GM21515 (cell line): ENCODE measurements around the gene SIAH2.
"Not testable (repeated sequence)": the region's sequence is repeated elsewhere in the genome, so short reads cannot be mapped to it uniquely, and the experiment has no call there.

Experiments used
- ATAC-seq: cut with Tn5 transposase; IDR thresholded peaks from one replicate; pipeline ENCODE4 v1.9.1; 2021; ENCODE audit not compliant: unreplicated experiment

The SIAH2 gene, protein sequence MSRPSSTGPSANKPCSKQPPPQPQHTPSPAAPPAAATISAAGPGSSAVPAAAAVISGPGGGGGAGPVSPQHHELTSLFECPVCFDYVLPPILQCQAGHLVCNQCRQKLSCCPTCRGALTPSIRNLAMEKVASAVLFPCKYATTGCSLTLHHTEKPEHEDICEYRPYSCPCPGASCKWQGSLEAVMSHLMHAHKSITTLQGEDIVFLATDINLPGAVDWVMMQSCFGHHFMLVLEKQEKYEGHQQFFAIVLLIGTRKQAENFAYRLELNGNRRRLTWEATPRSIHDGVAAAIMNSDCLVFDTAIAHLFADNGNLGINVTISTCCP

GRCh38 chr3:150763122-150763840 is at the start of gene SIAH2:
SIAH2 (minus strand) TSS chr3:150763169; CDS start chr3:150762849, 320 bp downstream.
- peak; percentile 63 for ATAC-seq

- no peak for ATAC-seq
Measured at GRCh38 chr3:150811984-150812383, 49.0 kb upstream of the SIAH2 start.

GRCh38 chr3:150810641-150811040 is 47.7 kb upstream of the SIAH2 start:
- no peak for ATAC-seq

DNA sequence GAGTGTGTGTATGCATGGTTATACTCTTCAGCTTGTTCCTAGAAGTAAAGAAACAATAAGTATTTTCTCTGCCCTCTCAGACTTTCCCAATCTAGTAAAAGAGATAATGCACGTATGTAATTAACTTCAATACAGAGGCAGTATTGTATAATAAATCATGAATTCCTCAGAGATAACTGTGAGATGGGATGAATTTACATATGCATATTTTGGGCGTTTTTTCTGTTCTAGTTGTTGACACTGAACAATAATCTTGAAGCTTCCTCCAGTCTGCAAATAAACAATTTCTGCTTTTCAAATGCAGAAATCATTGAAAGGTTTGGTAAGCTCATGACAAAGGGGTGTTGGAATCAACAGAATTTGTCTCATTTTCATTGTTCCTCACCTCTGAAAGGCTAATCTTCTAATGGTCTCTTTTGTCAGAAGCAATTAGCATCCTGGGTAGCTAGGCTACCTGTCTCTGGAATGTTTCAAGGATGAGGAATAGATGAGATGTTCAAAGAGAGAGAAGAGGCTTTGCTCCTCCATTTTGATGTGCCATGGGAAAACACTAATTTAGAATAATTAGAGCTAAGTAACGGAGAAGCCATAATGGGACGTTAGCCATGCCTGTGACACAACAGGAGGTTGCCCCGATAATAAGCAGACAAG is 43.3 kb upstream of the SIAH2 start:
- no peak for ATAC-seq

DNA sequence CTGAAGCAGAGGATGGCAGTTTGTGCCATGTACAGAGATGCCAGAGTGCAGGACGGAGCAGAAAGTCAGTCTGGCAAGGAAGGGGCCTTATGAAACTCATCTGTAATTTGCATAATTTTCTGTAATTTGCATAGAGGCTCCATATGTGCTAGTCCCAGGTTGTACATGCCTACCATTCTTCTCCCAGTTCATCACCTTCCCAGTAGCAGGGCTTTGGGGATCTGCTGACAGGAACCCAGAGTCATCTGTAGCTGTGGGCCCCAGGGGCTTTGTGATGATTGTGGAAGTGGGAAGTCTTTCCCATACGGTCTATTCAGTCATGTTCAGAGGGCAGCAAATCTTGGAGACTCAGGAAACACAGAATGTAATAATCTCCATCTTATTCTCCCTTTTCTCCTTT is 42.4 kb upstream of the SIAH2 start:
- no peak for ATAC-seq

GRCh38 chr3:150803440-150803985 is 40.5 kb upstream of the SIAH2 start:
- ATAC-seq = no peak

DNA sequence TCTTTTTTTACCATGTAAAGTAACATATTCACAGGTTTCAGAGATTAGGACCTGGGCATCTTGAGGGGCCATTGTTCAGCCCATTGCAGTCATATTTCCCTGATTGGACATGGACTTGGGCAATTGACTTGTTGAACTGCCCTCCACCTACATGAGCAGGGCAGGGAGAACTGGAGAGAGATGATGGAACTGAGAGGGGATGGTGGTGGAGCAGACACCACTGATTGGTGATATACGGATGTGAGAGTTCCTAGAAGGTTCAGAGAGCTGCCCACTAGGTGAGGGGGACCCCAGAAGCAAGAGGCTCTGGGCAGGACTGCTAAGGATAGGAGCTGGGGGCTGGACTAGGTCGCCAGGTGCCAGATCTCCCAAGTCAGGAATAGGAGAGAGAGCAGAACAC is 37.8 kb upstream of the SIAH2 start:
- ATAC-seq = no peak

- ATAC-seq = no peak
Measured at GRCh38 chr3:150798122-150798618, 35.2 kb upstream of the SIAH2 start.

- ATAC-seq = no peak
Measured at GRCh38 chr3:150797155-150797554, 34.2 kb upstream of the SIAH2 start.

DNA sequence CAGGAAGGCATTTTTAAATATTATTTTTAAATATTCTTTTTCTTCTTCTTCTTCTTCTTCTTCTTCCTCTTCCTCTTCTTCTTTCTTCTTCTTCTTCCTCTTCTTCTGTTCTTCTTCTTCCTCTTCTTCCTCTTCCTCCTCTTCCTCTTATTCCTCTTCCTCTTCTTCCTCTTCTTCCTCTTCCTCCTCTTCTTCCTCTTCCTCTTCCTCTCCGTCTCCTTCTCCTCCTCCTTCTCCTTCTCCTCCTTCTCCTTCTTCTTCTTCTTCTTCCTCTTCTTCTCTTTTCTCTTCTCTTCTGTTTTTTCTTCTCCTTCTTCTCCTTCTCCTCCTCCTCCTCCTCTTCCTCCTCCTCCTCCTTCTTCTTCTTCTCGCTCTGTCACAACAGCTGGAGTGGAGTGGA is 33.6 kb upstream of the SIAH2 start:
- not testable (repeated sequence) for ATAC-seq

GRCh38 chr3:150793641-150794040 is 30.7 kb upstream of the SIAH2 start:
- no peak for ATAC-seq

GRCh38 chr3:150790629-150791028 is 27.7 kb upstream of the SIAH2 start:
- no peak for ATAC-seq

GRCh38 chr3:150789451-150789850 is 26.5 kb upstream of the SIAH2 start:
- no peak for ATAC-seq

DNA sequence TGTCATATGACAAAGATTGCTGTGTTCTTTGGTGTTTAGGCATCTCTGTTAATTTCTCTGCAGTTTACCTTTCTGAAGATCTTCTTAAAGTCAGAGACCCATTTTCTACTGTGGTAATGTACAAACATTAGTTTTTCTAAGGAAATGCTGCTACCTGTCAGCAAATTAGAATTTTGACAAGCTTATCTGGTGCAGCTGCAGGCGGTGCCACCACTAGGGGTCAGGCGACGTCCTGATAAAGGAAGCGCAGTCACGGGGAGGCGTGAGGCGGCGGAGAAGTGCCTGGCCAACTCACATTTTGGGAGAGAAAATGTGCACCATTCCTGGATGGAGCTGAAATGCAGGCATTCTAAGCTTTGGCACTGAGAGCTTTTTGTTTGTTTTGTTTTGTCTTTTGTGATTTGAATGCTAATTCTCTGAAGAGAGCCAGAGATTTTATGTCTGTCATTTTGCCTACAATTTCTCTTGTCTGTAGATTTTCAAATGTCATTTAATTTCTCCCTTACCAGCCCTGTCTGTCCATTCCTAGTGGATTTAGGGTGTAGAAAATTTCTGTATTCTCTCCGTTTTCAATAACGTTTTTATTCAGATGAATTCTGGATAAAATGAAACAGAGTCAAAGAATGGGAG is 24.9 kb upstream of the SIAH2 start:
- no peak for ATAC-seq

DNA sequence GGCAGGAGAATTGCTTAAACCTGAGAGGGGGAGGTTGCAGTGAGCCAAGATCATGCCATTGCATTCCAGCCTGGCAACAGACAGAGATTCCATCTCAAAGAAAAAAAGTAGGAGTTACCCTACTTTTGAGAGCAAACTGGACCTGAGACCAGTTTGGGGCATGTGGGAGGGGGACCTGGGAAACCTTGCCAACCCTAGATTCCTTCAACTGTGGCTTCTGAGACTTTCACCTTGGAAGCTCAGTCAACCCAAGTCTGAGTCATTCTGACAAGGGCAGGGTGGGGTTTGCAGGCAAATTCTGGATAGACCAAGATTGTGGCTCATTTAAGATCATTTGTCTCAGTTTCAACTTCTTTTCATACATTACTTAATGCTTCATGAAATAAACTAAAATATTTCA is 23.8 kb upstream of the SIAH2 start:
- ATAC-seq = no peak

GRCh38 chr3:150784747-150785125 is 21.8 kb upstream of the SIAH2 start:
- ATAC-seq = no peak

DNA sequence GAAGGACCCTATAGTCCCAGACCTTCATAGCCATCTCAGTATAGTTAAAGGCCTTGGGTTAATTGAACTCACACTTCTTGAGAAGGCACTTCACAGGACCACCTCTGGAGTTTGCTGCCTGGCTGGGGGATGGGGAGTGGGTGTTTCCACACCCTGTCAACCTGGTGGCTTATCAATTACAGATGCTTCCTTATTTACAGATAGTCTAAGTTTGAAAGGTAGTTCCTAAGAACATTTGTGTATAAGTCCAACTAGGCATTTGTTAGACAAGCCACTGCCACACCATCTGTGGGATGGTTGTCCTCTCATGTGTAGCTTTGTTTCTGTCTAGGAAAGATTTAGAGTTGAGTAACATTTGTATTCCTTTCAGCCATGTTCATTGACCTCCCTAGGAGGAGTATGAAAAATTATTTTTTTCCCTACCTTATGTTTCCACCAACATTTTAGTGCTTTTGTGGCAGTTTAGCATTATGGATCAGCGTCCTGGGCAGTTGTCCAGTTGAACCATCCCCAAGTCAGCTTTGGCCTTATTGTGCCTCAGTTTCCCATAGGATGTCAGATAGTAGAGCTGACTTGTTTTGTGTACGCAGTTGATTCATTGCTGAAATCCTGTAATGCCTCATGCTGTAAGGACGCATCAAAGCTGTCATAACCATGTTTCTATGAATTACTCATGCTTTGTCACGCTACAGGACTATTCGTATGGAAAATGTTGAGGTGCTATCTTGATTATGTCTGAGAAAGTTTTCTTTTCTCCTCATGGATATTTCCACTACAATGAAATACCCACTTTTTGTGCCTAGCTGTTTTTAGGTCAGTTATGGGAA is 21.2 kb upstream of the SIAH2 start:
- ATAC-seq = peak; percentile 53

GRCh38 chr3:150783316-150783715 is 20.3 kb upstream of the SIAH2 start:
- no peak for ATAC-seq

DNA sequence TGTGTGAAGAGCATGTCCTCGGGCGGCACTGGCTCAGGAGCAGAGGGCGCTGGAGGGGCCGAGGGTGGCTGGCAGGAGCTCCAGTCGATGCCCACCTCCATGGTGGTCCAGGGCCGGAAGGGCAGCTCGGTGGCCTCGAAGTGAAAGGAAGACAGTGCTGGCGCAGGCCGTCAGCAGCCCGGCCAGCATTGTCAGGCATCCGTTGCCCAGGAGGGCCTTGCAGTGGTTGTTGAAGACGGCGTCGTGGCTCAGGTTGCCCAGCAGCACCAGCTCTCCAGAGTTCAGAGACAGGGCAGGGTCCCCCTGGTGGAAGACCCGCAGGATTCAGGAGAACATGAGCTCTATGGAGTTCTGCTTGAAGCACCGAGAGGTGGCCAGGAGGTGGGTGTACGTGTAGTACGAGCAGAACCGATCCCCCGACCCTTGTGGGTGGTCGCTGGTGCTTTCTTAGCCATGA is 16.5 kb upstream of the SIAH2 start:
- ATAC-seq = no peak

GRCh38 chr3:150778793-150779401 is 15.9 kb upstream of the SIAH2 start:
- no peak for ATAC-seq
